HG03460 (cell line): ENCODE measurements around the gene TMEM191C.
"Not testable (repeated sequence)": the region's sequence is repeated elsewhere in the genome, so short reads cannot be mapped to it uniquely, and the experiment has no call there.

ENCODE experiments used
- ATAC-seq: cut with Tn5 transposase; IDR thresholded peaks from one replicate; pipeline ENCODE4 v1.9.1; 2021; ENCODE audit not compliant: unreplicated experiment

TMEM191C gene

GRCh38 chr22:21472984-21473383, 5.8 kb downstream of the TMEM191C start:
- not testable (repeated sequence) for ATAC-seq

GRCh38 chr22:21473664-21474063, 6.5 kb downstream of the TMEM191C start:
- ATAC-seq, result not testable (repeated sequence)

GRCh38 chr22:21484039-21484438, 16.9 kb downstream of the TMEM191C start:
- not testable (repeated sequence) for ATAC-seq

GRCh38 chr22:21487723-21488122, 20.5 kb downstream of the TMEM191C start:
- ATAC-seq, result not testable (repeated sequence)

- not testable (repeated sequence) for ATAC-seq
Observed at GRCh38 chr22:21489149-21489680, 22.0 kb downstream of the TMEM191C start.

- not testable (repeated sequence) for ATAC-seq
Observed at GRCh38 chr22:21490556-21490955, 23.4 kb downstream of the TMEM191C start.

GRCh38 chr22:21492271-21492670, 25.1 kb downstream of the TMEM191C start:
- not testable (repeated sequence) for ATAC-seq

GRCh38 chr22:21493789-21494782, 26.9 kb downstream of the TMEM191C start:
- not testable (repeated sequence) for ATAC-seq

- not testable (repeated sequence) for ATAC-seq
Observed at GRCh38 chr22:21497984-21498383, 30.8 kb downstream of the TMEM191C start.

- not testable (repeated sequence) for ATAC-seq
Observed at GRCh38 chr22:21498489-21498888, 31.3 kb downstream of the TMEM191C start.

GRCh38 chr22:21499623-21500506, 32.7 kb downstream of the TMEM191C start:
- not testable (repeated sequence) for ATAC-seq

- not testable (repeated sequence) for ATAC-seq
Observed at GRCh38 chr22:21510397-21510796, 43.2 kb downstream of the TMEM191C start.

GRCh38 chr22:21512022-21512421, 44.8 kb downstream of the TMEM191C start:
- not testable (repeated sequence) for ATAC-seq

- not testable (repeated sequence) for ATAC-seq
Observed at GRCh38 chr22:21514117-21514516, 46.9 kb downstream of the TMEM191C start.

- not testable (repeated sequence) for ATAC-seq
Observed at GRCh38 chr22:21515234-21515633, 48.0 kb downstream of the TMEM191C start.

GRCh38 chr22:21516522-21516921, 49.3 kb downstream of the TMEM191C start:
- ATAC-seq, result not testable (repeated sequence)

- ATAC-seq, result not testable (repeated sequence)
Observed at GRCh38 chr22:21516970-21517764, 50.0 kb downstream of the TMEM191C start.
